HG02852 (cell line): ENCODE data around the gene NTN5.
"Not testable (repeated sequence)": the region's sequence is repeated elsewhere in the genome, so short reads cannot be mapped to it uniquely, and the experiment has no call there.

Experiments used
- ATAC-seq: cut with Tn5 transposase; IDR thresholded peaks from one replicate; pipeline ENCODE4 v1.9.1; 2021; ENCODE audit warnings: mild to moderate bottlenecking, moderate library complexity; ENCODE audit not compliant: unreplicated experiment

Gene NTN5, protein sequence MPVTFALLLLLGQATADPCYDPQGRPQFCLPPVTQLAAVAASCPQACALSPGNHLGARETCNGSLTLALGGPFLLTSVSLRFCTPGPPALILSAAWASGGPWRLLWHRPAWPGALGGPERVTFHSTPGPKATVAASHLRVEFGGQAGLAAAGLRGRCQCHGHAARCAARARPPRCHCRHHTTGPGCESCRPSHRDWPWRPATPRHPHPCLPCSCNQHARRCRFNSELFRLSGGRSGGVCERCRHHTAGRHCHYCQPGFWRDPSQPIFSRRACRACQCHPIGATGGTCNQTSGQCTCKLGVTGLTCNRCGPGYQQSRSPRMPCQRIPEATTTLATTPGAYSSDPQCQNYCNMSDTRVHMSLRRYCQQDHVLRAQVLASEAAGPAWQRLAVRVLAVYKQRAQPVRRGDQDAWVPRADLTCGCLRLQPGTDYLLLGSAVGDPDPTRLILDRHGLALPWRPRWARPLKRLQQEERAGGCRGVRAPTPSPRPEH

DNA sequence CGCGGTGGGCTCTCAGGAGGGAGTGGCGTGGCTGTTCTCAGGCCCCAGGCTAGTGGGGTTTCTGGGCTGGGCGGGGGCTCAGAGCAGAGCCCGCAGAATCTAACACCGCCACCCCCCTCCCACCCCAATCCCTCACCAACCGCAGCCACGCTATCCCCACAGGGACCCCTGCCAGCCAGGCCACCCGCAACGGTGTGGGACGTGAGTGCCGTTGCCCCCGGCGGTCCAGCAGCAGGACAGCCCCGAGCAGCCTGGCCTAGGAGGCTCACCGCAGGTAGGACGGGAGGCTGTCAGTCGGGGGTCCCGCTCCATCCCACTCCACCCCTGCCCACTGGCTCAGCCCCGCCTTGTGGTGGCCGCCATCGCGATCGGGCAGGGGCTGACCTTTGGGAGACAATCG lies at the start of gene NTN5:
NTN5 (minus strand) TSS at position 24 of the 400 bp plus-strand sequence. CDS start 2,031 bp downstream, outside the sequence.
- no peak for ATAC-seq

DNA sequence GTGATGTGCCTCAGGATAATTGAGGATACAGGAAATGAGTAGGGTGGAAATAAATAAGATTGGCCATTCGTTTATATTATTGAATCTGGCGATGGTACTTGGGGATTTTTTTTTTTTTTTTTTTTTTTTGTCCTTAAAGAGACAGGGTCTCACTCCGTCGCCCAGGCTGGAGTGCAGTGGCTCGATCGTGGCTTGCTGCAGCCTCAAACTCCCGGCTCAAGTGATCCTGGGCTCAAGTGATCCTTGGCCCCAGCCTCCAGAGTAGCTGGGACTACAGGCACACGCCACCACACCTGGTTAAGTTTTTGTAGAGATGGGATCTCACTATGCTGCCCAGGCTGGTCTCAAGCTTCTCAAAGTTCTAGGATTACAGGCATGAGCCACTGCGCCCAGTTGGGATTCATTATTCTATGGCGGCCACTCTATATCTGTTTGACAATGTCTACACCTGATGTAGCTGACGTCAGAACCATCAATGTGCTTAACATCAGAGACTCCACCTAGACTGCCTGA lies 49.4 kb upstream of the NTN5 start:
- ATAC-seq: no peak

DNA sequence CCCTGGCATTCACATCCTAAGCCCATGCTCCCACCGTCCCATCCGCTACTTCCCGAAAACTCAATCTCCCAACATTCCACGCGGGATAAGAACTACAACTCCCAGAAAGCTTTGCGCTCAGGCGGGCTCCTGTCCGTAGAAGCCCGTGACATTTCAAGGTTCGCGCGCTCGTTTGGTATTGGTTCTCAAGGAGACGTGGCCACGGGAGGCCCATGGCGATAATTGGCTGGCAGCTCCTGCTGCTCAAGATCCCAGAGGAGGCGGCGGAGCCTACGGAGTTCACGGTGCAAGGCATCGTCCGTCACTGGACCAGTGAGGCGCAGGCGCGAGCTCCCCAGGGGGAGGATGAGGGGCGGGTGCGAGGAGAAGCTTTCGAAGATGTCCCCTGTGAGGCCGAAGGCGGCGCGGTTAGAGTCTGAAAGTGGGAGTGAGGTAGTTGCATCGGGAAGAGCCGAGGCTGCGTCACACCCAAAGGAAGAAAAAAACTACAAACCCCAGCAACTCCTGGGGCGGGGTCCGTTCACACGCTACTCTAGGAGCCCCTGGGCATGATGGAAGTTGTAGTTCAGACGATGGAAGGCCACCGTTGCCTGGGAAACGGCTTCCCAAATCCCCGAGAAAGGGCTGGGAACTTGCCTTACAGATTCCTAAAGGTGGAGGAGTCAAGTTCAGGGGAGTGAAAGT lies 47.9 kb upstream of the NTN5 start:
- ATAC-seq: peak; percentile 74

DNA sequence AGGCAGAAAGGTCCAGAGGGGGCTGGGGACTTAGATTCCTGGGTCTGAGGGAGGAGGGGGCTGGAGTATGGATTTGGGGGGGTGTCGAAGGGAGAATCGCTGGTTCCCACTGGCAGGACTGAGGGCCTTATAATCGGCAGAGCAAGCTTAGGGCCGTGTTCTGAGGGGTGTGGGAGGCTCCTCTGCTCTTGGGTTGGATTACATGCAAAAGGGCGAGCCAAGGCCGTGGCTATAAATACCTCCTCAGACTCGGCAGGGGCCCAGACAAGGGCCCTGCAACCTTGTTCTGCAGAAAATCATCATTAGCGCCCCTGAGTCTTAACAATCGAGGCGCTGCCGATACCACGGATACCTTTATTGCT lies 47.4 kb upstream of the NTN5 start:
- peak; percentile 23 for ATAC-seq

DNA sequence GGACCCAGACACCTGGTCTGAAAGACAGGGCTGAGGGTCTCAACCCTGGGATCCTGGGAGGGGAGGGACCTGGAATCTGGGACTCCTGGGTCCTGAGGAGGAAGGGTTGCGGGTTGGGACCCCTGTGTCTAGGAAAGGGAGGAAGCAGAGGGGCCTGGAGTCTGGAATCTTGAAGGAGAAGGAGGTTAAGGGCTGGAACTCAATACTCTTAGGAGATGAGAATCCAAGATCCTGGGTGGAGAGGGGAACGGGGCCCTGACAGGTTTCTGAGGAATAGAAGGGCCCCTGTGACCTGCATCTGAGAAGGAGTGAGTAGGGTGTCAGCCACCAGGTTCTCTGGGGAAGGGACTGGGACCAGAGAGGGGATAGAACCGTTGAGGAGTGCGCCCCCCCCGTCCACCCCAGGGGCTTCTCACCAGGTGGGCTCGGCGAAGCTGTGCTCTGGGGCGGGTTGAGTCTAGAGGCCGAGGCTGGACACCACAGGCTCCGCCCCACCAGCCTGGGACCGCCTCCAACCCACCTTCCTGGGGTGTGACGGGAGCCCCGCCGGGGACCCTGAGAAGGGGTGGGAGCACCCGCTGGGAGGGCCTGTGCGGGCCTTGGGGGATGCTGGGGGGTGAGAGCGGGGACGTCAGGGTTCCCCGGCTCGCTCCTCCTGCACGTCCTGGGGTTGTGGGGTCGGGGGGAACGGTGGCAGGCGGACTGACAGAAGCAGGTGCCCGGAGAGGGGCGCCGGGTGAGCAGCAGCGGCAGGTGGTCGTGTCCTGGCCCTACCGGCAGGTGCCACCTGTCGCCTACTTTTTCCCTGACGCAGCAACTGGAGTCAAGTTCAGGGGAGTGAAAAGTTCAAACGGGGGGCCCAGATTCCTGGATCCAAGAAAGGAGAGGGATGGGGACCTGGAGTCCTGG lies 46.7 kb upstream of the NTN5 start, which contains the start of gene MAMSTR:
MAMSTR (minus strand) TSS at position 463 of the 909 bp plus-strand sequence. CDS start 694 bp downstream, outside the sequence.
- no peak for ATAC-seq

DNA sequence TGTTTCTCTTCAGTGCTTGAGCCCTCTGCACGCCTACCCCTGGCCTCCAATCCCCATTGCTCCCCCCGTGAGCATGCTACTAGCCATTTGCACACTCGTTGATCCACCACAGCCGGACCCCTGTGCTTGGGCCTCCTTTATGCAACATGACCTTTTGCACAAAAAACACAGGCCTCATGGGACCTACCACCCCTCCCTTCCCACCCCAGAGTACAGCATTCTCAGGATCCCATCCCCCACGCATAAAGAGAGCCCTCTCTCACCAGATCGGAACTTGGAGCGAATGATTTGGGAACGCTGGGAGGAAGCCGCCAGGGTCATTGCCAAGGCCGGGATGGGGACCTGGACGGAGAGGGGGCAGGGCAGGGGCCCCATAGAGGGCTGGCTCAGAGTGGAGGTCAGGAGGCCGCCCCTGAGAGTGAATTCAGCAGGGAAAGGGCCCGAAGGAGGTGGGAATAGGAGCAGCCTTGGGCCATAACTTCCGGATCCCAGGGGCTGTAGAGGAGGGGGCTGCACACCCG lies 46.0 kb upstream of the NTN5 start:
- ATAC-seq: no peak

DNA sequence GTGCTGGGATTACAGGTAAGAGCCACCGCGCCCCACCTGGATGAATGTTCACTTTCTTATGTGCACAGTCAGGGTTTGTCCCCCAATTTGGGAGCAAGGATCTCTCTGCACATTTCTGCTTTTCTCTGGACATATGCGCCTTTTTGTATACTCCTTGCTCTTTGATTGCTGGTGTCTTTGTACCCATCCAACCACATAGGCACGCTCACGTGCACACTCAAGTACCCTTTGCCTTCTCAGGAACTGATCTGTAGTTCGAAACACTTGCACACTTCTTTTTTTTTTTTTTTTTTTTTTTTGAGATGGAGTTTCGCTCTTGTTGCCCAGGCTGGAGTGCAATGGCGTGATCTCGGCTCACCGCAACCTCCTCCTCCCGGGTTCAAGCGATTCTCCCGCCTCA lies 45.3 kb upstream of the NTN5 start:
- not testable (repeated sequence) for ATAC-seq

DNA sequence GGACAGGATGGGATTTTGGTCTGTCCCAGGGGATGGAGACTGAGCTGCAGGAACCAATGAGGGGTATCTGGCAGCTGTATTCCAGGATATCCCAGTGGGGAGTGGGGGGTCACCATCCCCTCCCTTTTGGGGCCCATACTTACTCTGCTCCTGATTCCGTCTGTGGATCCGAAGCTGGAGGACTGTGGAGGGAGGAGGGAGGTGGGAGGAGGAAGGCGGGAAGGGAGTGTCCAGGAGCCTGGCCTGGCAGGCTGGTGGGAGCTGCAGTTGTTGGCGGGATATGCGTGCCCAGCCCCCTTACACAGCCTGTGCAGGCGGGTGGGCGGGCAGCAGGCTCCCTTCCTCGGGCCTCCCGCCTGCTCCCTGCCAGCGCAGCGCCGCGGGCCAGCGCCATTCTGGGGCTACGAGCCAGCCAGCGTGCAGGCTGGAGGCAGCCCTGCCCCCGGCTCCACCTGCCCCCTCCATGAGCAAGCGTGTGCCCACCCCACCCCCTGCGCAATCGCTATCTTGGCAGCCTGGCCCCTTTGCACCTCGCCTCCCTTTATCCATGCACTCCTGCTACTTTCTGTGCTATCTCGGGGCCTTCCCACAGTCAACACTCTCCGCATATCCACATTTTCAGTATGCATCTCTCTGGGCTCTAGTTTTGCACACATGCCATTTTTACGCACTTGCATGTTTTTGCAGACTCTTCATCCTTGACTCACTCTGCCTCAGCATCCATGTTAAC lies 43.9 kb upstream of the NTN5 start:
- ATAC-seq: no peak

DNA sequence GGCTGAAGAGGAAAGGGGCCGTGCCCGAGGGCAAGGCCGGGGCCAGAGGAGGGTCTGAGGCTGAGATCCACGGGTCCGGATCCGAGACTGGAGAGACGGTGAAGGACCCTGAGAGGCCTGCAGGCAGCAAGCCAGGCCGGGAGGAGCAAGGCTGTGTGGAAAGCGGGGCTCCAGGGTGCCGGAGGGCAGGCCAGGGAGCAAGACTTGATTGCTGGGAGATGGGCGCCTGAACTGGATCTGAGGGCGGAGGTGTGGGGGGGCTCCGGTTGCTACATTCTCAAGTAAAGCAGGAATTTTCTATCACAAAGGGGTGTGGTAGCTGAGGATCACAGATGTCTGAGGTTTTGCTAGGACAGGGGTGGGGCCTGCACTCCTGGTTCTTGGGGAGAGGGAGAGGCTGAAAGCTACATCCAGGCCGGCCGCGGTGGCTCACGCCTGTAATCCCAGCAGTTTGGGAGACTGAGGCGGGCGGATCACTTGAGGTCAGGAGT lies 42.9 kb upstream of the NTN5 start:
- ATAC-seq: no peak

DNA sequence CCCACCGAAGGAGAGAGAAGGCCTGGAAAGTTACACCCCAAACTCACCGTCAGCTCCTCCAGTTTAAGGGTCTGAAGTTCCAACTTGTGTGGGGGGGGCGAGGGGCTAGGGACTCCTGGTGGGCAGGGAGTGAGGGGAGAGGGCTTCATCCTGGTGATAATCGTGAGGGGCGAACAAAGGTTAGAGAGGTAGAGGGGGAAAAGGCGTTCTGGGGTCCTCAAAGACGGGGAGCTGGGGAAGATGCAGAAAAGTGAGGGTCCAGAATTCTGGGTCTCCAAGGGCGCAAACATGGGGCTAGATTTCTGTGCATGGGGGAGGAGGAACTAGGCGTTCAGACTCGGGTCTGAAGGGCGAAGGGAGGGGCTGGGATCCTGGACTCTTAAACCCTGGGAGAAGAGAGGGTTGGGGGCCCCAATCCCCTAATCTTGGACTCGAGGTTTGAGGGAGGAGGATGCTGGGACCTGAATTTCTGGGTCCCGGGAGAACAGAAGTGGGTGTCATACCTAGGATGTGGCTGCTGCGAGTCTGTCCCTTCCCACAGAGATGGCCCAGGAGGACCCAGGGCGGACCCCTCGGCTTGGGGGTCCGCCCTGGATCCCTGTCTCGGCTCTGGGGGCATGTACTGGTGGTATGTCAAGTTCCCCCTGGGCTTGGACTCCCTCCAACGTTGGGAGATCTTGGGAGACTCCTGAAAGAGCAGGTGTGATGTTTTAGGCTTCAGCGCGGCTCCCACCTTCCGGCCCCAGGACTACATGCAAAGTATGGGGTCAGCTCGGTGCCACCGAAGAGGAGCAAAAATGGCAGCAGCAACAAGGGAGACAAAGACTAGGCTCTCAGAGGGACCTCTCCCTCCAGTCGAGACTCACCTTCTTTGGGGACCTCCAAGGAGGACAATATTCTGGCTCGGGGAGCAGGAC lies 42.2 kb upstream of the NTN5 start:
- ATAC-seq: no peak

DNA sequence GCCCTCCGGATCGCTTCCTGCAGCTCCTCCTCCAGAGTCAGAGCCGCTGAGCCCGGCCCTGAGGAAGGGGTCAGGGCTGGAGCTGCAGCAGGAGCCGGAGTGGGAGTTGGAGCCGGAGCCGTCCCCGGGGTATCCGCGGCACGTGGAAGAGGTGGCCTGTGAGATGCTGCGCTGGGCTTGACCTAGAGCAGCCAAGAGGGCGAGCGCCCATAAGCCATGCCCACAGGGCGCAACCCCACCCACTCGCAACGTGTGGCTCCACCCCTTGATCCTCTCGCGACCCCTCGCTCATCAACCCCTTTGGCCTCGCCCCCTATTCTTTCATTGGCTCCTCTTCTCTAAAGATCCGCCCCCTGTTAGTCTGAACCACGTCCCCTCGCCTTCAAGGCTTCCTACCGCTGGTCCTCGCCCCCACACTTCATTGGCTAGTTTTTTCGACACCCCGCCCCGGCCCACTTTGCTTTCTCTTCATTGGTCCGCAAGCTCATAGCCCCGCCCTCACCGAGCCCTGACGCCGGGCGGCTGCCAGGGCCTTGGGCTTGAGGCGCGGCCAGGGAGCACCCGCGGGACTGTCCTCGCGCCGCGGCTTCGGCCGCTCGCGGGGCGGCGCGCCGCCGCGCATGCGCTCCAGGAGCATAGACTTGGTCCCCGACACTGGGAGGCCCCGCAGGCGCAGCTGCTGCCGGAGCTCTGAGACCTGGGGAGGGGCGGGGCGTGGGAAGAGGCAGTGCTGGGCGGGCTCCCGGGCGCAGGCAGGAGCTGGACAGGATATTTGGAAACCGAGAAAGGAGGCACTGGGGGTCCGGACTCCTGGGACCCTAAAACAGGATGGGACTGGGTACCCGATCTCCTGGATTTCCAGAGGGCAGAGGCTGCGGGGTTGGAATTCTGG lies 41.3 kb upstream of the NTN5 start:
- ATAC-seq: peak; percentile 85

DNA sequence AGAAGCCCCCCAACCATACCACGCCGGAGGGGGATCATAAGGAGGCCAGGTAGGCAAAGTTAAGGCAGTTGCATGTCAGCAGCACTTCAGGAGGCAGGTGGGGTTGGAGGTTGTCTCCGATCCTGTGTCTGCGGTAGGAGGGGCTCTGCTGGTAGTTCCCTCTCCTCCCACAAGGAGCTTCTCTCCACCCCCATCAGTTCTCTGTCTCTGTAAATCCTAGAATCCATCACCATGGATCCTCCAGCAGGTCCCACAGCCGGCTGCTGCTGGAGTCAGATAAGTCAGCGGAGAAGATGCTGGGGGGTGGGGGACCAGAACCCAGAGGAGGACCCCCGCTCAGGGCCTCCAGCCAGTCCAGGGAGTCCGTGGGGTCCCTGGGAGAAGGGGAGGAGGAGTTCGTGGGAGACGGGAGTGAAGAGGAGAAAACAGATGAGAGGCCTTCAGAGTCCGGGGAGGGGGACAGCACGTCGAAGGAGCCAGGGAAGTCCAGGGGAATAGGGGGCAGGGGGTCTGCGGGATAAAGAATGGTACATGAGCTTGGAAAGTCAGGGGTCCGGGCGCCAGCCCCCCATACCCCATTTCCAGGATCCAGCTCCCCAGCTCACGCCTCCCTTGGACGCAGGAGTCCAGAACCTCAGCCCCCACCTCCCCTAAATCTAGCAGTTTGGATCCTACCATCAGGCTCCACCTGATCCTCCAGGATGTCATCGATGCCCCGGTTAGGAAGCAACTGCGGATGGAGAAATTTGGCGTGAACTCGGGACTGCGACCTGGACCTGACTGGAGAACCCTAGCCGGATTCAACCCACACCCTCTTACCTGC lies 40.4 kb upstream of the NTN5 start:
- ATAC-seq: no peak

DNA sequence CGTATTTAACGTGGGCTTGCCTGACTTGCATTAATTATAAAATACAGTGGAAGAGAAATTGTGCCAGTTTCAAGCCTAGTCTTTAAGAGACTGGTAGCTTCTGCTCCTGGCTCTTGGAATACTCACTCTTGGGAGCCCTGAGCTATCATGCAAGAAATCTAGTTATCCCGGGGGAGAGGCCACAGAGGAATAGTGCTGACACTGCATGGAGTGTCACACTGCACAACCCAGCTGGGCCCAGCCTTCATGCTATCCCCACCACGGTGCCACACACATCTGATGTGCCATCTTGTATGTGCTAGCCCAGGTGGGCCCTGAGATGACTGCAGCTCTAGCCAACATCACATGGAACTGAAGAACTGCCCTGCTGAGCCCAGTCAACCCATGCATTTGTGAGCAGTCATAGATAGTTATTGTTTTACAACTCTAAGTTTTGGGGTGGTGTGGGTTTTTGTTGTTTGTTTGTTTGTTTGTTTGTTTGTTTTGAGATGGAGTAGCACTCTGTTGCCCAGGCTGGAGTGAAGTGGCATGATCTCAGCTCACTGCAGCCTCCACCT lies 38.4 kb upstream of the NTN5 start:
- ATAC-seq: no peak

DNA sequence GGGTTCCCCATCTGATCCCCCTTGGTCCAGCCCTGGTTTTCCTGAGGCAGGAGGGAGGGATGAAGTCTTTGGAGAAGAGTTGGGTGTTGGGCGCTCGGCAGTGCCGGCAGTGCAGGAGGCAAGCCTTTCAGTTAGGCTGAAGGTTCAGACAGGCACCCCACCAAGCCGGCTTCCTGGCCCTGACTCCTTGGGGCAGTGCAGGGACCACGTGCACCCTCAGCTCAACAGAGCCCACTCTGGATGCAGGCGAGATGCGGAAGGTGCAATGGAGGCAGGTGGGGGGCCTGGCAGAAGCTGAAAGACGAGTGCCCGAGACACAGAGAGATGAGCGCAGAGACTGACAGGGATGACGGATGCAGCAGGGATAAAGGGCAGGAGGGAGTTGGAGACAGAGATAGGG lies 35.7 kb upstream of the NTN5 start:
- no peak for ATAC-seq

DNA sequence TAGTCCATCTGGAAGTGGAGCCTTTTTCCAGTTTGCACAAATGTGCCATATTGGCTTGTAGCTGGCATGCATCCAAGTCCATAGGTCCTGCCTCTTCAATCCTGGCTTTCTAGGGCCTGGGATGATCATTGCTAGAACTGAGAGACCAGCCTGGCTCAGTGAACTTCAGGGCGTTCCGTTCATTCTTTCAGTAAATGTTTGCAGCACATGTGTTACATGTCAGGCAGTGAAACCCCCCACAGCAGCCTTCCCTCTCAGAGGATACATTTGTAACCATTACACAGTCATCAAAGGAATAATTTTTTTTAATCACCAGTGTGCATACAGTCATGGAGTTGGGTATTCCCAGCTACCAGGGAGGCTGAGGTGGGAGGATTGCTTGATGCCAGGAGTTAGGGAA lies 32.6 kb upstream of the NTN5 start:
- no peak for ATAC-seq

DNA sequence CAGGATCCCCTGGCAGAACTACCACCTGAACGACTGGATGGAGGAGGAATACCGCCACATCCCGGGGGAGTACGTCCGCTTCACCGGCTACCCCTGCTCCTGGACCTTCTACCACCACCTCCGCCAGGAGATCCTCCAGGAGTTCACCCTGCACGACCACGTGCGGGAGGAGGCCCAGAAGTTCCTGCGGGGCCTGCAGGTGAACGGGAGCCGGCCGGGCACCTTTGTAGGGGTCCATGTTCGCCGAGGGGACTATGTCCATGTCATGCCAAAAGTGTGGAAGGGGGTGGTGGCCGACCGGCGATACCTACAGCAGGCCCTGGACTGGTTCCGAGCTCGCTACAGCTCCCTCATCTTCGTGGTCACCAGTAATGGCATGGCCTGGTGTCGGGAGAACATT lies 30.5 kb upstream of the NTN5 start:
- no peak for ATAC-seq

DNA sequence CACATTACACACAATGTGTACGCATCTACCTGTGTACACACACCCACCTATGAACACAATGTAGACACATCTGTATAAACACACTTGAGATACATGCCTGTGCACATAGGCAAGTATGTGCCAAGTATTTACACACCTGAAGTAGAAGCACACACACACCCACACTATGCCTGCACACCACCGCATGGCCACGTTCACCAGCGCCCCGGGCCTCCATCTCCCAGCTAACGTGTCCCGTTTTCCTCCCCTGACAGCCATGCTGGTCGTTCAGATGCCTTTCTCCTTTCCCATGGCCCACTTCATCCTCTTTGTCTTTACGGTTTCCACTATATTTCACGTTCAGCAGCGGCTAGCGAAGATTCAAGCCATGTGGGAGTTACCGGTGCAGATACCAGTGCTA lies 29.9 kb upstream of the NTN5 start:
- no peak for ATAC-seq
